Esophagus (tissue), 2 donors: ENCODE data around the gene WNK2. TPM values are rescaled to one million over a fixed set of nuclear protein-coding genes. Genes with fewer than 3 reads are reported as not detected.

Experiments
- H3K27ac ChIP-seq, 2 donors: one replicate each; pipeline ENCODE4 v1.5.1; 2013; ENCODE audit warnings: low read depth in 2 of 2, mild to moderate bottlenecking in 2 of 2, inconsistent platforms in 1 of 2, low read length in 1 of 2, moderate library complexity in 1 of 2
- H3K27me3 ChIP-seq, 2 donors: one replicate each; pipeline ENCODE4 v1.6.1; 2013; ENCODE audit warnings: low read length in 2 of 2, control low read depth in 1 of 2, mild to moderate bottlenecking in 1 of 2; ENCODE audit not compliant: insufficient read depth in 2 of 2, control insufficient read depth in 1 of 2
- H3K36me3 ChIP-seq, 2 donors: one replicate each; pipeline ENCODE4 v1.6.1; 2013; ENCODE audit warnings: low read length in 1 of 2; ENCODE audit not compliant: control insufficient read depth in 2 of 2, insufficient read depth in 2 of 2
- H3K4me1 ChIP-seq, 2 donors: one replicate each; pipeline ENCODE4 v1.6.1; 2013; ENCODE audit warnings: low read length in 1 of 2; ENCODE audit not compliant: control insufficient read depth in 2 of 2, insufficient read depth in 2 of 2
- H3K4me3 ChIP-seq, 2 donors: one replicate each; pipeline ENCODE4 v1.5.1; 2013; ENCODE audit warnings: low read length in 2 of 2, mild to moderate bottlenecking in 2 of 2, low read depth in 1 of 2, moderate library complexity in 1 of 2
- H3K9me3 ChIP-seq, 2 donors: one replicate each; pipeline ENCODE4 v1.6.1; 2013; ENCODE audit warnings: mild to moderate bottlenecking in 2 of 2, low read depth in 1 of 2, low read length in 1 of 2, moderate library complexity in 1 of 2; ENCODE audit not compliant: control insufficient read depth in 2 of 2, insufficient read depth in 1 of 2
- WGBS, 2 donors: extraction: QIAGEN DNeasy Blood & Tissue Kit; methylation state at CpG; one replicate each; pipeline ENCODE4 v1.1.7; 2013; 5-methylcytosine and 5-hydroxymethylcytosine counted together
- polyA plus RNA-seq, 2 donors: library from polyadenylated mRNA; stranded (reverse); fragments of 200-250 nt; gene quantifications; one replicate each; pipeline ENCODE4 v1.2.3, GENCODE V29; 2013
- donor health status: healthy with polysubstance abuse.
- donor health status: Bipolar disorder and iron deficiency.

WNK2 gene
- polyA plus RNA-seq, 2 donors = 2.1 to 3.4 TPM

- H3K27ac ChIP-seq = no peak overlapping the region
- no peaks in the 10 kb centered on the region for H3K36me3 ChIP-seq
- H3K9me3 ChIP-seq = no peaks in the 10 kb centered on the region
- no peak overlapping the region for H3K4me3 ChIP-seq
- no peaks in the 10 kb centered on the region for H3K4me1 ChIP-seq
- WGBS, 2 donors = 90 to 92% methylated on average over 24 of the region's 24 CpGs
- no peaks in the 10 kb centered on the region for H3K27me3 ChIP-seq
Measured at GRCh38 chr9:93307468-93308157, 123.7 kb downstream of the WNK2 start.

GRCh38 chr9:93308158-93308602, 124.2 kb downstream of the WNK2 start:
- 93 to 96% methylated on average over 22 of the region's 22 CpGs for WGBS, 2 donors
- H3K27ac ChIP-seq = no peak overlapping the region
- no peaks in the 10 kb centered on the region for H3K4me1 ChIP-seq
- no peak overlapping the region for H3K4me3 ChIP-seq
- no peaks in the 10 kb centered on the region for H3K36me3 ChIP-seq
- H3K27me3 ChIP-seq = no peaks in the 10 kb centered on the region
- no peaks in the 10 kb centered on the region for H3K9me3 ChIP-seq

GRCh38 chr9:93308676-93309075, 124.7 kb downstream of the WNK2 start:
- no peak overlapping the region for H3K27ac ChIP-seq
- no peaks in the 10 kb centered on the region for H3K9me3 ChIP-seq
- H3K4me3 ChIP-seq = no peak overlapping the region
- no peaks in the 10 kb centered on the region for H3K36me3 ChIP-seq
- H3K27me3 ChIP-seq = no peaks in the 10 kb centered on the region
- 93 to 97% methylated on average over 7 of the region's 7 CpGs for WGBS, 2 donors
- H3K4me1 ChIP-seq = no peaks in the 10 kb centered on the region

GRCh38 chr9:93309889-93310425, 126.0 kb downstream of the WNK2 start:
- Histone ChIP-seq H3K27ac (no peak overlapping the region), H3K4me1 (no peaks in the 10 kb centered on the region), H3K9me3 (no peaks in the 10 kb centered on the region), H3K27me3 (no peaks in the 10 kb centered on the region), H3K36me3 (no peaks in the 10 kb centered on the region), H3K4me3 (no peak overlapping the region)
- 85 to 86% methylated on average over 7 of the region's 7 CpGs for WGBS, 2 donors

DNA sequence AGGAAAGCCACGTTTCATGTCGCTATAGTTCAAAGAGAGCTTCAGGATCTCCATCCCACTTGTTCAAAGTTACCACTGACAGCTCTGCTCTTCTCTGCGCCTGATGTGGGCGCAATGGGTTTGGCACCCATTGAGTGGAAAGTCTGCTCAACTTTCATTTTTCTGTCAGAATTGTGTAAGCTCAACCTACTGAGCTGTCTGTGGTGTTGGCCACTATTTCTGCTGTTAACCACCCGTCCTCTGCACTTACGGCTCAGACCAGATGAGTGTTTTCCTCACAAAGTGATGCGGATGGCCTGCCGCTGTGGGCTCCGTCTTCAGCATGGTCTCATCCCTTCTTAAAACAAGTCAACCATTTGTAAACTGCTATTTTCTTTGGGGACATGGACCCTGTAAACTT, 131.2 kb downstream of the WNK2 start:
- Histone ChIP-seq H3K4me3 (no peak overlapping the region), H3K27me3 (no peaks in the 10 kb centered on the region)
- 94 to 97% methylated on average over 9 of the region's 9 CpGs for WGBS, 2 donors

GRCh38 chr9:93315960-93316359, 132.0 kb downstream of the WNK2 start:
- Histone ChIP-seq H3K36me3 (no peaks in the 10 kb centered on the region), H3K4me1 (no peaks in the 10 kb centered on the region), H3K9me3 (no peaks in the 10 kb centered on the region), H3K27me3 (no peaks in the 10 kb centered on the region), H3K4me3 (no peak overlapping the region), H3K27ac (no peak overlapping the region)
- 52 to 63% methylated on average over 5 of the region's 5 CpGs for WGBS, 2 donors

More for the DNA sequence above, 131.2 kb downstream of the WNK2 start:
- Histone ChIP-seq H3K36me3 (no peaks in the 10 kb centered on the region), H3K4me1 (no peaks in the 10 kb centered on the region), H3K27ac (no peak overlapping the region), H3K9me3 (no peaks in the 10 kb centered on the region)

GRCh38 chr9:93316726-93317494, 133.0 kb downstream of the WNK2 start:
- Histone ChIP-seq H3K36me3 (no peaks in the 10 kb centered on the region), H3K4me3 (no peak overlapping the region), H3K4me1 (no peaks in the 10 kb centered on the region), H3K27me3 (no peaks in the 10 kb centered on the region), H3K9me3 (no peaks in the 10 kb centered on the region), H3K27ac (no peak overlapping the region)
- 84 to 91% methylated on average over 12 of the region's 12 CpGs for WGBS, 2 donors

GRCh38 chr9:93317495-93318094, 133.7 kb downstream of the WNK2 start:
- Histone ChIP-seq H3K27me3 (no peaks in the 10 kb centered on the region), H3K9me3 (no peaks in the 10 kb centered on the region), H3K36me3 (no peaks in the 10 kb centered on the region), H3K27ac (no peak overlapping the region), H3K4me3 (no peak overlapping the region), H3K4me1 (no peaks in the 10 kb centered on the region)
- WGBS, 2 donors = 85 to 87% methylated on average over 29 to 30 of the region's 30 CpGs

DNA sequence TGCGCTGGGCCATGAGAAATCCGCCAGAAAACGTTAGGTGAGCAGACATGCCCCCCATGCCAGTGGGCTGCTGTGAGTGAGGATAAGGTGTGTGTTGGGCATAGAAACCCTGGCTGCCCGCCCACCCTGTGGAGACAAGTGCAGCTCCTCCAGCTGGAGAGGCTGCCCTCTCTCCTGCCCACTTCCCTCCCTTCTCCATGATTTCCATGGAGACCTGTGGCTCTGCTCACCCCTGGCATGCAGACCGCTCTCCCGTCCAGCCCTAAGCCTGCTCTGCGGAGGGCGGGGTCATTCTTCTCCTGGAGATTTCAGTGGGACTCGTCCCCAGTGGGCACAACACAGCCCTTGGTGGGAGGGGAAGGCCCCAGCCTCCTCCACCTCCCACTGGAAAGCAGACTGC, 134.5 kb downstream of the WNK2 start:
- no peak overlapping the region for H3K4me3 ChIP-seq
- H3K9me3 ChIP-seq = no peaks in the 10 kb centered on the region
- H3K27me3 ChIP-seq = no peaks in the 10 kb centered on the region
- WGBS, 2 donors = 89 to 93% methylated on average over 9 of the region's 9 CpGs
- H3K36me3 ChIP-seq = no peaks in the 10 kb centered on the region
- no peaks in the 10 kb centered on the region for H3K4me1 ChIP-seq
- H3K27ac ChIP-seq = no peak overlapping the region
